T-helper 1 cell treated with Interleukin-12 subunit alpha and Interleukin-12 subunit beta and Interleukin-4 antibody, amounts not matched to agents 30 μg/mL and 1 μg/mL, for 36 hours (primary cell): Measurements from ENCODE around the gene CHST15.

Experiments
- H3K27ac Mint-ChIP-seq: one replicate; pipeline ENCODE4 v1.8.0; 2021; ENCODE audit warnings: mild to moderate bottlenecking, mixed read lengths
- H3K27me3 Mint-ChIP-seq: one replicate; pipeline ENCODE4 v1.8.0; 2021; ENCODE audit warnings: low read depth, mixed read lengths
- H3K36me3 Mint-ChIP-seq: one replicate; pipeline ENCODE4 v1.8.0; 2021; ENCODE audit warnings: low read depth, mixed read lengths
- H3K4me1 Mint-ChIP-seq: one replicate; pipeline ENCODE4 v1.8.0; 2021; ENCODE audit warnings: low read depth, mixed read lengths
- H3K4me3 Mint-ChIP-seq: one replicate; pipeline ENCODE4 v1.8.0; 2021; ENCODE audit warnings: mild to moderate bottlenecking, moderate library complexity, mixed read lengths
- H3K9me3 Mint-ChIP-seq: one replicate; pipeline ENCODE4 v1.8.0; 2021; ENCODE audit warnings: mixed read lengths

The CHST15 gene

DNA sequence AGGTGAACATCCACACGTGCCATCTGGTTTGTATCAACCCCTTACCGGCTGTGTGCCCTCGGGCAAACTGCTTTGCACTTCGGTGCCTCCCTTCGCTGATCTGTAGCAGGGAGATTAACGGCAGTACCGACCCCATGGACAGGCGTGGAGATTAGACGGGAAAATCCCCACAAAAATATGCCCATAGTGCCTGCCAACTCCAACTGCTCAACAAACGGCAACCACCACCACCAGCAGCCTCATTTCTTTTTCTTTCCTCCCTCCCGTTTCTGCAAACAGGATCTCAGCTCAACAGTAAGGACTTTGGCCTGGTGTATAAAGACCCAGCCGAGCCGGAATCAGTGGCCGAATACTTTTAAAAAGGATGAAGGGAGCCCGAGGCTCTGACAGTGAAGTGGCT lies 31.0 kb downstream of the CHST15 start:
- H3K4me1 Mint-ChIP-seq: peaks cover 18% of the 10 kb centered on the region
- peaks cover 7% of the 10 kb centered on the region for H3K27me3 Mint-ChIP-seq
- no peaks in the 10 kb centered on the region for H3K36me3 Mint-ChIP-seq
- H3K9me3 Mint-ChIP-seq: no peaks in the 10 kb centered on the region
- H3K4me3 Mint-ChIP-seq: no peak overlapping the region
- H3K27ac Mint-ChIP-seq: no peak overlapping the region

DNA sequence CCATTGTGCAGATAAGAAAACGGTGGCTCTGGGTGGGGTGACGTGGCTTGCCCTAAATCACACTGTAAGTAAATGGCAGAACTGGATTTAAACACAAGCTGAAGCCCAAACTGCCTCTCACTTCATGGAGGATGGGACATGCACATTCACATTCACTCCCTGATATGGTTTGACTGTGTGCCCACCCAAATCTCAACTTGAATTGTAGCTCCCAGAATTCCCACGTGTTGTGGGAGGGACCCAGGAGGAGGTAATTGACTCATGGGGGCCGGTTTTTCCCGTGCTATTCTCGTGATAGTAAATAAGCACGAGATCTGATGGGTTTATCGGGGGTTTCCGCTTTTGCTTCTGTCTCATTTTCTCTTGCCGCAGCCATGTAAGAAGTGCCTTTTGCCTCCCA lies 32.4 kb downstream of the CHST15 start:
- H3K4me3 Mint-ChIP-seq: no peak overlapping the region
- H3K36me3 Mint-ChIP-seq: no peaks in the 10 kb centered on the region
- H3K27me3 Mint-ChIP-seq: peaks cover 7% of the 10 kb centered on the region
- no peak overlapping the region for H3K27ac Mint-ChIP-seq
- peaks cover 17% of the 10 kb centered on the region for H3K4me1 Mint-ChIP-seq
- H3K9me3 Mint-ChIP-seq: no peaks in the 10 kb centered on the region

DNA sequence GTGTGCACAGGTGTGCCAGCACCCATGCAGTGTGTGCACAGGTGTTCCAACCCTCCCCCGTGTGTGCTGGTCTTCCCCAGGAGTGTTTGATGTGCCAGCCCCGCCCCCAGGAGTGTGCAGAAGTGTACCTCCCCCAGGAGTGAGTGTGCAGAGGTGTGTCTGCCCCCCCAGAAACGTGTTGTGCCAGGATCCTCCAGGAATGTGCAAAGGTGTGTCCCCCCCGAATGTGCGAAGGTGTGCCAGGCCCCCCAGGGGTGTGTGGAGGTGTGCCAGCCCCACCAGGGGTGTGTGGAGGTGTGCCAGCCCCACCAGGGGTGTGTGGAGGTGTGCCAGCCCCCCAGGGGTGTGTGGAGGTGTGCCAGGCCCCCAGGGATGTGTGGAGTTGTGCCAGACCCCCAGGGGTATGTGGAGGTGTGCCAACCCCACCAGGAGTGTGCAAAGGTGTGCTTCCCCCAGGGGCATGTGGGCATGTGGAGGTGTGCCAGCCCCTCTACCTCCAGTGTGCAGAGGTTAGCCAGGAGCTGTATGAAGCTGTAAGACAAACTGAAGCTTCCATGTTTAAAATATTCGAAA lies 33.2 kb downstream of the CHST15 start:
- Mint-ChIP-seq H3K4me1 (peaks cover 13% of the 10 kb centered on the region), H3K4me3 (no peak overlapping the region), H3K9me3 (no peaks in the 10 kb centered on the region), H3K27ac (no peak overlapping the region), H3K36me3 (no peaks in the 10 kb centered on the region), H3K27me3 (peaks cover 3% of the 10 kb centered on the region)

DNA sequence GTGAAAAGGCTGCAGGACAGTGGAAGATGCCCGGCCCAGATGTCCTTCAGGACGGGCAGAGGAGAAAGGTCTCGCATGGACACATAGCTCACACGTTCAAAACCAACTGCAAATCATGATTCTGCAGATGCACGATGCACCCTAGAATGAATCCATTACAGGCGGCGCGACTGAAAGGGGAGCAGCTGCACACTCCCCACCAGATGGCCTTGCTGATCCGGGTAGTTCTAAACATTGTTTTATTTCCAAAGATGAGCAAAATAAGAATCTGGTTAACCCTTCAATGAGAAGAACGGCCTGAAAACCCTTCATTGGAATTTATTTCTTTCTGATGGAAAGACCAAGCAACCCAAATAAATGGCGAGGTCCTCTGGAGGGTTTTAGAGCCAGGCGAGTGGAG lies 33.8 kb downstream of the CHST15 start:
- Mint-ChIP-seq H3K27me3 (peaks cover 5% of the 10 kb centered on the region), H3K36me3 (no peaks in the 10 kb centered on the region), H3K9me3 (no peaks in the 10 kb centered on the region), H3K4me3 (no peak overlapping the region), H3K4me1 (peaks cover 10% of the 10 kb centered on the region), H3K27ac (no peak overlapping the region)

DNA sequence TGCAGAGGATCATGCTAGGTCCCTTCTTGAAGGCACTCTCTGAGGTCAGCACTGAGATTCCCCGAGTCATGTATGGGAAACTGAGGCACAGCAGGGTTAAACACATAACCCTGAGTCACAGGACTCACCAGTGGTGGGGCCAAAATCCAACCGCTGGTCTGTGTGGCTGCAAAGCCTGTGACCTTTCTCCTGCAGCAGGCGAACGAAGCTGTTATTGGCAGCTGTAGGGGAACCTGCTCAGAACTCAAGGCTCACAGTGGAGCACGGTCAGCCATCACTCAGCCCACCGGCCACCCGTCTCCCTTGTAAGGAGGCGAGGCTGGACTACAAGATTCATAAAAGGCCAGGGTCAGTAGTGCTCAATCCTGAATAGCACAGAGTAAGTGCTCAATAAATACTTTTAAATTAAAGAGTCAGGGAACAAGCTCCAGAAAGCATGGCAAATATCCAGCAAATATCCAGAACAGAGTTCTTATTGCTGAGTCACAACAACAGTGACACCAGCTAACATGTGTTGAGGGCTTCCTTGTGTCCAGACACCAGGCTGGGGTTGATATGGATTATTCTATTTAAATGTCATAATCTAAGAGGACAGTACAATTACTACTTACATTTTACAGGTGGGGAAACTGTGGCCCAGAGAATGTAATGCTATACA lies 34.9 kb downstream of the CHST15 start:
- peaks cover 4% of the 10 kb centered on the region for H3K4me1 Mint-ChIP-seq
- H3K27me3 Mint-ChIP-seq: peaks cover 6% of the 10 kb centered on the region
- no peaks in the 10 kb centered on the region for H3K9me3 Mint-ChIP-seq
- H3K27ac Mint-ChIP-seq: no peak overlapping the region
- no peaks in the 10 kb centered on the region for H3K36me3 Mint-ChIP-seq
- H3K4me3 Mint-ChIP-seq: no peak overlapping the region

DNA sequence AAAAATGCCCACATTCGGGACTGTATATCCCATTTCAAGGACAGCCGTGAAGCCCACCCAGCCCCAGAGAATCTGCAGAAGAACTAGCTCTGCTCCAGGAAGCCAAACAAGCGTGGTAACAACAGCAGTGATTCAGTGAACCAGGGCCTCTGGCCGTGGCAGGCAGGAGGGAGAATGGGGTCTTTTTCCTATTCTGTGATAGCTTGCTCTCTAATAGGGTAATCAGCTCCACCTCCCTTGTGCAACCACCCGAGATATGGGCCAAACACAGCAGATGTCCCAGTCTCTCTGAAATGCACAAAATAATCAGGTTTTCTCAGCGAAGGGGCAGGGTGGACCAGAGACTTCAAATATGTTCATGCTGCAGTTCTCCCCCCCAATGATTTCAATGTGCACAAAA lies 35.8 kb downstream of the CHST15 start:
- Mint-ChIP-seq H3K27me3 (peaks cover 4% of the 10 kb centered on the region), H3K36me3 (no peaks in the 10 kb centered on the region), H3K27ac (no peak overlapping the region), H3K9me3 (no peaks in the 10 kb centered on the region), H3K4me3 (no peak overlapping the region), H3K4me1 (peaks cover 1% of the 10 kb centered on the region)

- H3K9me3 Mint-ChIP-seq: no peaks in the 10 kb centered on the region
- H3K4me1 Mint-ChIP-seq: no peaks in the 10 kb centered on the region
- peaks cover 4% of the 10 kb centered on the region for H3K27me3 Mint-ChIP-seq
- no peak overlapping the region for H3K27ac Mint-ChIP-seq
- no peaks in the 10 kb centered on the region for H3K36me3 Mint-ChIP-seq
- no peak overlapping the region for H3K4me3 Mint-ChIP-seq
Observed at GRCh38 chr10:124056337-124056980, 36.9 kb downstream of the CHST15 start.

- Mint-ChIP-seq H3K36me3 (no peaks in the 10 kb centered on the region), H3K9me3 (no peaks in the 10 kb centered on the region), H3K4me3 (no peak overlapping the region), H3K4me1 (no peaks in the 10 kb centered on the region), H3K27ac (no peak overlapping the region), H3K27me3 (peaks cover 4% of the 10 kb centered on the region)
Observed at GRCh38 chr10:124053971-124054370, 39.4 kb downstream of the CHST15 start.

DNA sequence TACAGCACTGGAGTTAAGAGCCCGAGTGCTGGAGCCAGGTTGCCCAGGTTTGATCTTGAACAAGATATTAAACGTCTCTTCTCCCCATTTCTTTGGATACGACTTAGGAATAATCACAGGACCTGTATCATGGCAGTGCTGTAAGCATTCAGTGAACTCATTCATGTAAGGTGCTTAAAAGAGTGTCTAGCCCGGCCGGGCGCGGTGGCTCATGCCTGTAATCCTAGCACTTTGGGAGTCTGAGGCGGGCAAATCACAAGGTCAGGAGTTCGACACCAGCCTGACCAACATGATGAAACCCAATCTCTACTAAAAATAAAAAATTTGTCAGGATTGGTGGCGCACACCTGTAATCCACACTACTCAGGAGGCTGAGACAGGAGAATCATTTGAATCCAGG lies 40.8 kb downstream of the CHST15 start:
- Mint-ChIP-seq H3K9me3 (no peaks in the 10 kb centered on the region), H3K27ac (no peak overlapping the region), H3K27me3 (peaks cover 12% of the 10 kb centered on the region), H3K4me1 (no peaks in the 10 kb centered on the region), H3K36me3 (no peaks in the 10 kb centered on the region), H3K4me3 (no peak overlapping the region)

DNA sequence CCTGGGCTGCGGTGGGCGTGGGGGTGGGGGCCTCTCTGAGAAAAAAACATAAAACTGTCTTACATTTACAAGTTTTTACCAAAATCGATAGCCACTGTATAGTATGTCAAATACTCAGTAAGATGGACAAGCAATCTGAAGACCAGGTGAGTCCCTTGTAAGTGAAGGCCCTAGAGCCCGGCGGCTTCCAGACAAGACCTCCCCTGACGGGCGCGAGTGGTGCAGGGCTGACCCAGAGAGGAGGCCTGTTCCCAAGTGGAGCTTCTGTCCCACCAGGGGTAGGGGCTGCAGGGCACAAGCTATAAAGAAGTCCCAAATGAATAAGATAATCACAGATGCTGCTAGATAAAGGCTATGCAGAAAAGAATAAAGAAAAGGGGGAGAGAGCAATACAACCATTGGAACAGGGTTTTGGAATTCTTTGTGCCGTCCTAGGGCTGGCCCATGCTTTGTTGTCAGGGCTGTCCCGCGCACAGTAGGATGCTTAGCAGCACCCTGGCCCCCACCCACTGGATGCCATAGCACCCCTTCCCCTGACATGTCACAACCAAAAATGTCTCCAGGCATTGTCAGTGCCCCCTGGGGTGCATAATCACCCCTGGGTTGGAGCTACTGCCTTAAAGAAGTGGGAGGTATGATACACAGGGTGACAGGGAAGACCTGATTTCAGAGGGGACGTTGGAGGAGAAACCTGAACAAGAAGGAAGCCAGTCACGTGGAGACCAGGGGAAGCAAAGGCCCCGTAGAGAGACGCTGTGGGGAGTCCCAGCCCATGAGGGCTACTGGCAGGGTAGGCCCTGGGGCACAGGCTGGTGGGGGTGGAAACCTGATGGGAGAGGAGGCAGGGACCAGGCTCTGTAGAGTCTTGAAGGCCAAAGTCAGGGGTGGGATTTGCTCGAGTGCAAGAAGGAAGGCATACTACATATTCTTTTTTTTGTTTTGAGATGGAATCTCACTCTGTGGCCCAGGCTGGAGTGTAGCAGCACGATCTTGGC lies 43.1 kb downstream of the CHST15 start:
- no peaks in the 10 kb centered on the region for H3K9me3 Mint-ChIP-seq
- H3K4me1 Mint-ChIP-seq: no peaks in the 10 kb centered on the region
- no peak overlapping the region for H3K27ac Mint-ChIP-seq

GRCh38 chr10:124049484-124049883 lies 43.9 kb downstream of the CHST15 start:
- H3K4me3 Mint-ChIP-seq: no peak overlapping the region
- H3K4me1 Mint-ChIP-seq: no peaks in the 10 kb centered on the region
- no peak overlapping the region for H3K27ac Mint-ChIP-seq
- H3K36me3 Mint-ChIP-seq: no peaks in the 10 kb centered on the region
- H3K9me3 Mint-ChIP-seq: no peaks in the 10 kb centered on the region
- peaks cover 27% of the 10 kb centered on the region for H3K27me3 Mint-ChIP-seq

More for the DNA sequence above, 43.1 kb downstream of the CHST15 start:
- Mint-ChIP-seq H3K36me3 (no peaks in the 10 kb centered on the region), H3K27me3 (peaks cover 24% of the 10 kb centered on the region), H3K4me3 (no peak overlapping the region)

DNA sequence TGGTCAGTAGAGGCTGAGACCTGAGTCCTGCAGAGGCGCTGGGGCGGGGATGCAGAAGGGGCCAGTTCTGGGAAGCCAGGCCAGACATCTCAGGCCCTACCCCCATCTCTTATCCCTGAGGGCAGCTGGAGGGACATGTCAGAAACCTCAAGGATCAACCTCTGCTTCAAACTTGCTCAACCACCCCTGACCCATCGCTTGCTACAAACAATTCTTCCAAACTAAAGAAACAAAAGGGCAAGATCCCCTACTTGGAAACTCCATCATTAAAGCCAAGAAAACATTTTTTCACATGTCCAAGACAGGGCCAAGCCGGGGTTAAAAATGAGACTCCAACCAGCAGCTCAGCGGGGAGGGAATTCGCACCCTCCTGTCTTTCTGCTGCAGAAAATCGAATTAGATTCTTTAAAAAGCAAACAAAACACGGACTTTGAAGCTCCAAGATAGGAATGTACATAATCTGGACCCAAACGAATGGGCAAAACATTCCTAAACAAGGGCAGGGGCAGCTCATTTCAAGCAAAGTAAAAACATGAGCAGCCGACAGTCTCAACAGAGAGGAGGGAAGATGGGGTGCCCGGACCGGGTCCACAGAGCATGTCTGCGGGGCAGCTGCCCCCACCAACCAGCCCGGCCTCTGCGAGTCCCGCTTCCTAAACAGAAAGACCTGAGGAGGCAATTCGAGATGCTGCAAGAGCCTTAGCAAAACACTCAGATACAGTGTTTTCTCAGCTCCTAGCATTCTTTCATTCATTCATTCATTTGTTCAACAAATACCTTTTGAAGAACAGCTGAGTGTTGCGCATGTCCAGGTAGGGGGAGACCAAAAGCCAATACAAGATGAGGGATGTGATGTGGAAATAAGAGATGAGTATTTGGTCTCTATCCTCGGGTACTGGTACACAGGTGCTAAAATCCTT lies 44.8 kb downstream of the CHST15 start:
- Mint-ChIP-seq H3K9me3 (no peaks in the 10 kb centered on the region), H3K27me3 (peaks cover 29% of the 10 kb centered on the region), H3K36me3 (peaks cover 1% of the 10 kb centered on the region), H3K4me3 (no peak overlapping the region), H3K4me1 (peaks cover 3% of the 10 kb centered on the region), H3K27ac (no peak overlapping the region)

DNA sequence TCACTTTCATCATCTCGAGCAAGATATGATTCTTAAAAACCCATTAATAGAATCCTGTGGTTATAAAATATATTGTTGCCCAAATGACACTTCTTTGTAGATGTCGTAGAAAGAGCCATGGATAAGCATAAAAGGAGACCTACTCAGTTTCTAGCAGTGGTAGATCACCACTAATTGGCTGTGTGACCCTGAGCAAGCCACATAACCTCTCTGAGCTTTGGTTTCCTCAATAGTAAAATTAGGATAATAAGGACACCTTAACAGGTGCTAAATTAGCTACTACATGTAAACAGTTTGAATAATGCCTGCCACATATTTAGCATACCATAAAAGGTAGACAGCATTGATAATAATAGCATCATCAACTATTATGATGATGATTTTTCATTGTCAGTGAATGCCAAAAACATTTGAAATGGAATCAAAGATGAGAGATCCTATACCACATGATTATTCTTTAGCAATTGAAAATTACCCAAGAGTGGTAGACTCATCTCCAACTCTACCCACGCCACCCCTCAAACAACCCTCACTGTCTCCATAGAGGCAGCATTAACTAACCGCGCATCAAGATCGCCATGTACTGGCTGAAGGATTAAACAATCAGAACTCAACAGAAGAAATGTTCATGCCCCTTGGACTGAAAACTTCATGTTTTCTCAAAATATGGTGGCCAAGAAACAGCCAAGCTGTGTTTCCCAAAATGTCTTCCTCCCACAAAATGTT lies 45.8 kb downstream of the CHST15 start:
- H3K9me3 Mint-ChIP-seq: no peaks in the 10 kb centered on the region
- H3K4me3 Mint-ChIP-seq: no peak overlapping the region
- H3K27ac Mint-ChIP-seq: no peak overlapping the region
- H3K27me3 Mint-ChIP-seq: peaks cover 30% of the 10 kb centered on the region
- H3K36me3 Mint-ChIP-seq: peaks cover 1% of the 10 kb centered on the region
- H3K4me1 Mint-ChIP-seq: peaks cover 12% of the 10 kb centered on the region
